SK-N-MC (cell line): Measurements from ENCODE around the gene HBEGF.

Source experiments
- EZH2 ChIP-seq: fragments of 200-600 bp; sonication (generic); IDR thresholded peaks from one replicate; pipeline ENCODE4 v1.6.1; 2017; ENCODE audit warnings: antibody characterized with exemption
- FOXP2 ChIP-seq: optimal IDR thresholded peaks from 2 replicates; pipeline ENCODE3; 2011; ENCODE audit warnings: mild to moderate bottlenecking, moderate library complexity; ENCODE audit not compliant: insufficient read depth; ENCODE audit errors: extremely low read length, control extremely low read depth
- POLR2AphosphoS5 ChIP-seq: IDR thresholded peaks from 2 replicates; pipeline ENCODE4 v1.6.1; 2012; ENCODE audit warnings: mild to moderate bottlenecking, low read depth, low read length, borderline replicate concordance

DNA sequence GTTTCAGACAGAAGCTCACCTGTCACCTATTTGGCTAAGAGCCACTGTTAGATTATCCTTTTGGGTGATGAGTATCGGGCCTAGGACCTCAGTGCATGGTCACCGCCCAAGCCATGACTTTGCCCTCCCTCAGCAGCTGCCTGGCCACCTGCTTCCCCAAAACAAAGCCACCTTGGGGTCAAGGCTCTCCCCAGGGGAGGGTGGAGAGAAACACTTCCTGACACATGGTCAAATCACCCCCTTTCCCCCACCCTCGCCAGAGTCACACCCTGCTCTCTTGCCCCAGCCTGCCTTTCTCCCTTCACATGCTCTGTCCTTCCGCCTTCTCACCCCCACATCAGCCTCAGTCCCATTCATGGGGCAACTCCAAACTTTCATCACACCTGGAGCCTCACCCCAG, 1.7 kb upstream of the HBEGF start:
- TF ChIP-seq FOXP2 = no peak
- TF ChIP-seq POLR2AphosphoS5 = no peak
- TF ChIP-seq EZH2 = no peak
